GM23248 (cell line): Measurements from ENCODE around the gene MRPL9. TPM values are rescaled to one million over a fixed set of nuclear protein-coding genes. Genes with fewer than 3 reads are reported as not detected.

Source experiments
- DNase-seq: peaks from one replicate; pipeline ENCODE4 v3.0.0-alpha.2; 2015
- H2AFZ ChIP-seq: fragments of 200-600 bp; sonication (generic); 2 replicates; pipeline ENCODE4 v1.6.1; 2016; ENCODE audit warnings: antibody characterized with exemption
- H3F3A ChIP-seq: fragments of 200-600 bp; sonication (generic); 2 replicates; pipeline ENCODE4 v1.6.1; 2016; ENCODE audit warnings: mild to moderate bottlenecking, antibody characterized with exemption, mixed run types; ENCODE audit not compliant: insufficient read depth
- H3K27ac ChIP-seq: fragments of 200-600 bp; sonication (generic); 2 replicates; pipeline ENCODE4 v1.5.1; 2016; ENCODE audit warnings: mild to moderate bottlenecking
- H3K27me3 ChIP-seq: fragments of 200-600 bp; sonication (generic); replicated peaks from 2 replicates; pipeline ENCODE4 v1.6.1; 2016; ENCODE audit warnings: mild to moderate bottlenecking; ENCODE audit not compliant: insufficient read depth
- H3K36me3 ChIP-seq: fragments of 200-600 bp; sonication (generic); 2 replicates; pipeline ENCODE4 v1.6.1; 2016; ENCODE audit warnings: low read depth, mild to moderate bottlenecking
- H3K4me1 ChIP-seq: fragments of 200-600 bp; sonication (generic); 2 replicates; pipeline ENCODE4 v1.6.1; 2016; ENCODE audit warnings: mild to moderate bottlenecking; ENCODE audit not compliant: insufficient read depth
- H3K4me2 ChIP-seq: fragments of 200-600 bp; sonication (generic); one replicate; pipeline ENCODE4 v1.6.1; 2016; ENCODE audit warnings: mild to moderate bottlenecking; ENCODE audit not compliant: unreplicated experiment
- H3K4me3 ChIP-seq: fragments of 200-600 bp; sonication (generic); 2 replicates; pipeline ENCODE4 v1.5.1; 2016; ENCODE audit warnings: mild to moderate bottlenecking
- H3K79me2 ChIP-seq: fragments of 200-600 bp; sonication (generic); 2 replicates; pipeline ENCODE4 v1.6.1; 2016; ENCODE audit warnings: mild to moderate bottlenecking; ENCODE audit not compliant: insufficient read depth
- H3K9ac ChIP-seq: fragments of 200-600 bp; sonication (generic); 2 replicates; pipeline ENCODE4 v1.6.1; 2016; ENCODE audit warnings: mild to moderate bottlenecking
- H3K9me2 ChIP-seq: fragments of 200-600 bp; sonication (generic); 2 replicates; pipeline ENCODE4 v1.6.1; 2016; ENCODE audit warnings: mixed run types, mild to moderate bottlenecking, moderate library complexity; ENCODE audit not compliant: insufficient read depth
- H3K9me3 ChIP-seq: fragments of 200-600 bp; sonication (generic); one replicate; pipeline ENCODE4 v1.6.1; 2017; ENCODE audit warnings: low read depth
- H4K20me1 ChIP-seq: fragments of 200-600 bp; sonication (generic); 2 replicates; pipeline ENCODE4 v1.6.0; 2016; ENCODE audit not compliant: insufficient read depth
- EZH2 ChIP-seq: fragments of 200-600 bp; sonication (generic); IDR thresholded peaks from 2 replicates; pipeline ENCODE4 v1.6.1; 2018; ENCODE audit warnings: antibody characterized with exemption, mild to moderate bottlenecking; ENCODE audit not compliant: insufficient read depth, poor library complexity, severe bottlenecking
- EZH2phosphoT487 ChIP-seq: fragments of 200-600 bp; sonication (generic); IDR thresholded peaks from 2 replicates; pipeline ENCODE4 v1.6.1; 2018; ENCODE audit warnings: antibody characterized with exemption, moderate library complexity, mild to moderate bottlenecking, low read depth; ENCODE audit not compliant: insufficient read depth
- WGBS, 2 experiments: methylation state at CpG; one replicate each; pipeline ENCODE4 v1.1.6; 2015 to 2017; ENCODE audit warnings: low lambda C conversion rate in 2 of 2, low coverage in 1 of 2; ENCODE audit errors: missing lambda C conversion rate in 2 of 2; 5-methylcytosine and 5-hydroxymethylcytosine counted together
- in situ Hi-C: fragments of 300-500 bp; cut with MboI; formaldehyde crosslinking; loops from 2 replicates; pipeline ENCODE4 v1.15.0; 2020
- polyA plus RNA-seq: library from polyadenylated mRNA; unstranded; fragments of >200 nt; fragmentation: Nextera tagmentation; extraction: Ambion mirVana; gene quantifications from 2 replicates; pipeline ENCODE4 v1.2.1, GENCODE V29; 2016
- total RNA-seq: library from RNA; depleted of rRNA; stranded (reverse); fragments of >200 nt; shearing (Covaris generic); gene quantifications from 2 replicates; pipeline ENCODE4 v1.2.3, GENCODE V29; 2014

MRPL9 gene
- total and polyA plus RNA-seq, 2 experiments from 2014 or later: 62.1 to 74.9 TPM

- no peak for TF ChIP-seq EZH2phosphoT487
- no peak for TF ChIP-seq EZH2
- Histone ChIP-seq H3K4me1 (no peaks in the 10 kb centered on the region), H3K9me3 (no peaks in the 10 kb centered on the region), H3K36me3 (no peaks in the 10 kb centered on the region), H3K79me2 (no peaks in the 10 kb centered on the region), H3K4me2 (no peak overlapping the region), H3K9ac (no peak overlapping the region), H3F3A (no peaks in the 10 kb centered on the region), H4K20me1 (no peaks in the 10 kb centered on the region), H2AFZ (no peak overlapping the region), H3K4me3 (no peak overlapping the region), H3K27me3 (peaks cover 36% of the 10 kb centered on the region), H3K9me2 (no peaks in the 10 kb centered on the region), H3K27ac (no peak overlapping the region)
- WGBS, 2 experiments: 0% methylated on average over 2 to 11 of the region's 11 CpGs
- no peak for DNase-seq
- in situ Hi-C loops: no loop called here
These were observed 46.9 kb downstream of the MRPL9 start for GRCh38 chr1:151716405-151716762.

GRCh38 chr1:151715726-151716404 lies 47.4 kb downstream of the MRPL9 start:
- in situ Hi-C loops: no loop called here
- no peak for DNase-seq

GRCh38 chr1:151714820-151715725 lies 48.2 kb downstream of the MRPL9 start:
- H3K27me3 ChIP-seq: peaks cover 36% of the 10 kb centered on the region
- TF ChIP-seq EZH2phosphoT487 (no peak), EZH2 (no peak)

More at GRCh38 chr1:151715726-151716404, 47.4 kb downstream of the MRPL9 start:
- 31 to 34% methylated on average over 16 to 17 of the region's 17 CpGs for WGBS, 2 experiments
- Histone ChIP-seq H3K36me3 (no peaks in the 10 kb centered on the region), H3K9ac (no peak overlapping the region), H3K9me2 (no peaks in the 10 kb centered on the region), H3K79me2 (no peaks in the 10 kb centered on the region), H3K4me2 (no peak overlapping the region), H2AFZ (no peak overlapping the region), H3K9me3 (no peaks in the 10 kb centered on the region), H3K27me3 (peaks cover 36% of the 10 kb centered on the region), H3K4me3 (no peak overlapping the region), H3F3A (no peaks in the 10 kb centered on the region), H3K27ac (no peak overlapping the region), H3K4me1 (no peaks in the 10 kb centered on the region), H4K20me1 (no peaks in the 10 kb centered on the region)
- TF ChIP-seq EZH2phosphoT487 (no peak), EZH2 (no peak)

GRCh38 chr1:151713874-151714273 lies 49.4 kb downstream of the MRPL9 start:
- DNase-seq: no peak
- no peaks in the 10 kb centered on the region for H3K36me3 ChIP-seq
- no peak for TF ChIP-seq EZH2phosphoT487
- TF ChIP-seq EZH2: no peak
- H3F3A ChIP-seq: no peaks in the 10 kb centered on the region
- no peak overlapping the region for H3K27ac ChIP-seq
- H3K4me2 ChIP-seq: no peak overlapping the region
- no peaks in the 10 kb centered on the region for H4K20me1 ChIP-seq
- H2AFZ ChIP-seq: no peak overlapping the region
- 60 to 70% methylated on average over 2 of the region's 2 CpGs for WGBS, 2 experiments
- H3K4me3 ChIP-seq: no peak overlapping the region
- in situ Hi-C loops: no loop called here
- no peaks in the 10 kb centered on the region for H3K4me1 ChIP-seq
- H3K27me3 ChIP-seq: peaks cover 36% of the 10 kb centered on the region
- no peaks in the 10 kb centered on the region for H3K9me3 ChIP-seq
- no peaks in the 10 kb centered on the region for H3K9me2 ChIP-seq
- H3K79me2 ChIP-seq: no peaks in the 10 kb centered on the region
- H3K9ac ChIP-seq: no peak overlapping the region

More at GRCh38 chr1:151714820-151715725, 48.2 kb downstream of the MRPL9 start:
- H3F3A ChIP-seq: no peaks in the 10 kb centered on the region
- 43% methylated on average over 10 of the region's 10 CpGs for WGBS, 2 experiments
- no peak overlapping the region for H3K27ac ChIP-seq
- H3K4me2 ChIP-seq: no peak overlapping the region
- no peaks in the 10 kb centered on the region for H3K9me2 ChIP-seq
- no peaks in the 10 kb centered on the region for H3K79me2 ChIP-seq
- no peaks in the 10 kb centered on the region for H3K4me1 ChIP-seq
- no peaks in the 10 kb centered on the region for H4K20me1 ChIP-seq
- no peak overlapping the region for H3K9ac ChIP-seq
- no peaks in the 10 kb centered on the region for H3K36me3 ChIP-seq
- no peak for DNase-seq
- in situ Hi-C loops: no loop called here
- no peak overlapping the region for H2AFZ ChIP-seq
- H3K4me3 ChIP-seq: no peak overlapping the region
- no peaks in the 10 kb centered on the region for H3K9me3 ChIP-seq
